Breast epithelium (tissue), 3 donors: Measurements from ENCODE around the gene CCDC47.

Experiments
- POLR2A ChIP-seq: fragments of 450-650 bp; IDR thresholded peaks from one replicate; pipeline ENCODE4 v1.6.1; 2016; ENCODE audit warnings: antibody characterized with exemption, mild to moderate bottlenecking, moderate library complexity
- TF ChIP-seq, protein P1 (sequence below), 3 donors: fragments of 450-650 bp; IDR thresholded peaks; one replicate each; pipeline ENCODE4 v1.5.1; 2016 to 2017; ENCODE audit warnings: antibody characterized with exemption in 3 of 3, mild to moderate bottlenecking in 3 of 3, moderate library complexity in 3 of 3

DNA sequence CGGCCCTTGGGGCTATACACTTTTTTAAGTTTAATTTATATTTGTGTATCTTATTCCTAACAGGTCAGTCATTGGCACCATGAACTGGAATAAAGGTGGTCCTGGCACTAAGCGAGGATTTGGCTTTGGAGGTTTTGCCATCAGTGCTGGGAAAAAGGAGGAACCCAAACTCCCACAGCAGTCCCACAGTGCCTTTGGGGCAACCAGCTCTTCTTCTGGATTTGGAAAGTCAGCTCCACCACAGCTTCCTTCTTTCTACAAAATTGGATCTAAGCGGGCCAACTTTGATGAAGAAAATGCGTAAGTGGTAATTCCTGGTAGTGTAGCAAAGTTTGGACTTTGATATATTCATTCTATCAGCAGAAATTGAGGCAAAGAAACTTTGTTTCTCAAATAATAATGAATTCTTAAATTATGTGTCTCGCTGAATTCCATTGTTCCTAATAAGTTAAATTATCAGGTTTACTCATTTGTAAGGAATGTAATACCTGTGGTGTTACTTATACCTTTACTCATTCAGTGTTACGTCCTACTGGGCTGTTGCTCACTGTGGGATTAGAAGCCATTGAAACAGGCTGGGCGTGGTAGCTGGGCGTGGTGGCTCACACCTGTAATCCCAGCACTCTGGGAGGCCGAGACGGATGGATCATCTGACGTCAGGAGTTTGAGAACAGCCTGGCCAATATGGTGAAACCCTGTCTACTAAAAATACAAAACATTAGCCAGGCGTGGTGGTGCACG is 13.7 kb upstream of the CCDC47 start:
- TF ChIP-seq, protein P1, sequence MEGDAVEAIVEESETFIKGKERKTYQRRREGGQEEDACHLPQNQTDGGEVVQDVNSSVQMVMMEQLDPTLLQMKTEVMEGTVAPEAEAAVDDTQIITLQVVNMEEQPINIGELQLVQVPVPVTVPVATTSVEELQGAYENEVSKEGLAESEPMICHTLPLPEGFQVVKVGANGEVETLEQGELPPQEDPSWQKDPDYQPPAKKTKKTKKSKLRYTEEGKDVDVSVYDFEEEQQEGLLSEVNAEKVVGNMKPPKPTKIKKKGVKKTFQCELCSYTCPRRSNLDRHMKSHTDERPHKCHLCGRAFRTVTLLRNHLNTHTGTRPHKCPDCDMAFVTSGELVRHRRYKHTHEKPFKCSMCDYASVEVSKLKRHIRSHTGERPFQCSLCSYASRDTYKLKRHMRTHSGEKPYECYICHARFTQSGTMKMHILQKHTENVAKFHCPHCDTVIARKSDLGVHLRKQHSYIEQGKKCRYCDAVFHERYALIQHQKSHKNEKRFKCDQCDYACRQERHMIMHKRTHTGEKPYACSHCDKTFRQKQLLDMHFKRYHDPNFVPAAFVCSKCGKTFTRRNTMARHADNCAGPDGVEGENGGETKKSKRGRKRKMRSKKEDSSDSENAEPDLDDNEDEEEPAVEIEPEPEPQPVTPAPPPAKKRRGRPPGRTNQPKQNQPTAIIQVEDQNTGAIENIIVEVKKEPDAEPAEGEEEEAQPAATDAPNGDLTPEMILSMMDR (IDR thresholded peaks at IDR 0.05): no peak
- TF ChIP-seq POLR2A: no peak
